Measurements from ENCODE around the gene PCNX3. TPM values are rescaled to one million over a fixed set of nuclear protein-coding genes. Genes with fewer than 3 reads are reported as not detected.

The PCNX3 gene
- total and polyA plus RNA-seq, 2 of the 4 experiments (the other 2 are of a cell fraction) = 5.6 to 33.2 TPM

GRCh38 chr11:65636108-65637031, 20.8 kb downstream of the PCNX3 start:
- ATAC-seq (ENCODE audit: low read depth) = no peak

More at GRCh38 chr11:65636108-65637031, 20.8 kb downstream of the PCNX3 start:
- no peak overlapping the region for H3K4me2 ChIP-seq (ENCODE audit: low read depth, low read length)
- H2AK9ac ChIP-seq (replicated peaks; ENCODE audit: low read depth, low read length, poor library complexity) = peak overlapping the region; percentile 26
- no peak overlapping the region for H2BK120ac ChIP-seq (ENCODE audit: low read depth, low read length)
- H3K27me3 ChIP-seq (ENCODE audit: control insufficient read depth, insufficient read depth, low read length) = no peaks in the 10 kb centered on the region
- H4K8ac ChIP-seq (ENCODE audit: low read depth in 2 of 2, low read length in 2 of 2) = no peak overlapping the region
- H3K18ac ChIP-seq (ENCODE audit: low read depth, low read length) = no peak overlapping the region
- no peak overlapping the region for H4K5ac ChIP-seq (ENCODE audit: low read depth, low read length)
- H3K4me1 ChIP-seq (ENCODE audit: control insufficient read depth, insufficient read depth, low read length) = peaks cover 6% of the 10 kb centered on the region
- H3K14ac ChIP-seq (replicated peaks; ENCODE audit: low read depth, low read length) = no peak overlapping the region
- no peak overlapping the region for H2BK20ac ChIP-seq (ENCODE audit: low read depth, low read length)
- H3K56ac ChIP-seq (ENCODE audit: extremely low read depth, insufficient read depth, low read length) = no peak overlapping the region
- in situ Hi-C loops (cut with MboI; ENCODE audit: low sequenced_read_pairs) = no loop called here
- H3K4ac ChIP-seq (ENCODE audit: low read depth, low read length) = no peak overlapping the region
- H2BK15ac ChIP-seq (ENCODE audit: low read depth, low read length) = no peak overlapping the region
- H3K36me3 ChIP-seq (ENCODE audit: control insufficient read depth, insufficient read depth, low read length) = peaks cover 47% of the 10 kb centered on the region
- no peak overlapping the region for H3K9ac ChIP-seq (ENCODE audit: low read depth, low read length)
- intact Hi-C loops (cut with micrococcal nuclease) = no loop called here
- ChIA-PET CTCF (no interaction called here), POLR2A (ENCODE audit: unreplicated experiment) (no interaction called here)
- H2AFZ ChIP-seq (replicated peaks; ENCODE audit: low read length, poor library complexity) = no peak overlapping the region
- dilution Hi-C loops (cut with HindIII; ENCODE audit: low sequenced_read_pairs, unreplicated experiment) = no loop called here
- H3K27ac ChIP-seq (ENCODE audit: insufficient read depth, low read length) = no peak overlapping the region
- 95% methylated on average over 8 of the region's 28 CpGs; no CpG with 5 or more reads in 1 of the 2 experiments for WGBS, 2 experiments (ENCODE audit: extremely low coverage in 2 of 2, insufficient read length in 1 of 2)
- no peak overlapping the region for H3K4me3 ChIP-seq (ENCODE audit: insufficient read depth, low read depth, low read length)
- peaks cover 12% of the 10 kb centered on the region; the same call in 1 of the 2 replicates for H4K20me1 ChIP-seq (ENCODE audit: insufficient read depth, low read length)
- peaks cover 16 to 34% of the 10 kb centered on the region in 2 experiments for H3K79me1 ChIP-seq (ENCODE audit: low read depth in 1 of 2, low read length in 2 of 2)
- no TSS peak for BruUV-seq (replicated peaks)
- no peak overlapping the region for H4K91ac ChIP-seq (ENCODE audit: insufficient read depth, low read depth, low read length)
- no peak overlapping the region for H2BK5ac ChIP-seq (ENCODE audit: low read depth, low read length, poor library complexity, severe bottlenecking)
- no peak overlapping the region for H2AK5ac ChIP-seq (ENCODE audit: low read depth, low read length)
- no peak for DNase-seq
- H3K9me1 ChIP-seq (ENCODE audit: insufficient read depth, low read length) = peaks cover 5% of the 10 kb centered on the region
- TF ChIP-seq MAFK (IDR thresholded peaks at IDR 0.05; ENCODE audit: low read depth, low read length) = no peak
- no peak for TF ChIP-seq MAZ (IDR thresholded peaks at IDR 0.05; ENCODE audit: borderline replicate concordance, low read depth, low read length)
- no peak for TF ChIP-seq CEBPB (IDR thresholded peaks at IDR 0.05; ENCODE audit: low read depth, low read length)
- TF ChIP-seq BHLHE40 (IDR thresholded peaks at IDR 0.05; ENCODE audit: low read depth, low read length) = no peak
- TF ChIP-seq CTCF (conservative IDR thresholded peaks at IDR 0.05; ENCODE audit: low read depth, low read length) = no peak
- no peak for TF ChIP-seq RCOR1 (IDR thresholded peaks at IDR 0.05; ENCODE audit: insufficient replicate concordance, low read length)
- H3K9me3 ChIP-seq (ENCODE audit: control insufficient read depth, insufficient read depth, low read length) = no peaks in the 10 kb centered on the region
- H3K23ac ChIP-seq (ENCODE audit: low read depth, low read length) = no peak overlapping the region
